WERI-Rb-1 (cell line): ENCODE measurements around the gene APOBEC3H.

Source experiments
- DNase-seq: peaks from one replicate; pipeline ENCODE4 v3.0.0-alpha.2; 2020
- H3K27ac ChIP-seq: fragments of 250-450 bp; sonication (Bioruptor Pico); 2 replicates; pipeline ENCODE4 v1.5.1; 2020; ENCODE audit warnings: mild to moderate bottlenecking, moderate library complexity
- H3K27me3 ChIP-seq: fragments of 250-450 bp; sonication (Bioruptor Pico); 2 replicates; pipeline ENCODE4 v1.5.1; 2021; ENCODE audit warnings: mild to moderate bottlenecking, low read depth, moderate library complexity; ENCODE audit not compliant: insufficient read depth, severe bottlenecking
- H3K36me3 ChIP-seq: fragments of 250-450 bp; sonication (Bioruptor Pico); 2 replicates; pipeline ENCODE4 v1.5.1; 2020; ENCODE audit warnings: mild to moderate bottlenecking, moderate library complexity
- H3K4me3 ChIP-seq: 2 replicates; pipeline ENCODE4 v1.5.1; 2011; ENCODE audit warnings: low read depth, mild to moderate bottlenecking, control low read depth, low read length
- H3K9me3 ChIP-seq: fragments of 250-450 bp; sonication (Bioruptor Pico); 2 replicates; pipeline ENCODE4 v1.5.1; 2021; ENCODE audit warnings: mild to moderate bottlenecking, moderate library complexity; ENCODE audit not compliant: severe bottlenecking
- TF ChIP-seq, protein P1 (sequence below): IDR thresholded peaks from 2 replicates; pipeline ENCODE4 v1.5.1; 2011; ENCODE audit warnings: low read depth, mild to moderate bottlenecking, control low read depth, inconsistent platforms, low read length

APOBEC3H gene

GRCh38 chr22:39132281-39132680 is 35.2 kb downstream of the APOBEC3H start:
- TF ChIP-seq, protein P1, sequence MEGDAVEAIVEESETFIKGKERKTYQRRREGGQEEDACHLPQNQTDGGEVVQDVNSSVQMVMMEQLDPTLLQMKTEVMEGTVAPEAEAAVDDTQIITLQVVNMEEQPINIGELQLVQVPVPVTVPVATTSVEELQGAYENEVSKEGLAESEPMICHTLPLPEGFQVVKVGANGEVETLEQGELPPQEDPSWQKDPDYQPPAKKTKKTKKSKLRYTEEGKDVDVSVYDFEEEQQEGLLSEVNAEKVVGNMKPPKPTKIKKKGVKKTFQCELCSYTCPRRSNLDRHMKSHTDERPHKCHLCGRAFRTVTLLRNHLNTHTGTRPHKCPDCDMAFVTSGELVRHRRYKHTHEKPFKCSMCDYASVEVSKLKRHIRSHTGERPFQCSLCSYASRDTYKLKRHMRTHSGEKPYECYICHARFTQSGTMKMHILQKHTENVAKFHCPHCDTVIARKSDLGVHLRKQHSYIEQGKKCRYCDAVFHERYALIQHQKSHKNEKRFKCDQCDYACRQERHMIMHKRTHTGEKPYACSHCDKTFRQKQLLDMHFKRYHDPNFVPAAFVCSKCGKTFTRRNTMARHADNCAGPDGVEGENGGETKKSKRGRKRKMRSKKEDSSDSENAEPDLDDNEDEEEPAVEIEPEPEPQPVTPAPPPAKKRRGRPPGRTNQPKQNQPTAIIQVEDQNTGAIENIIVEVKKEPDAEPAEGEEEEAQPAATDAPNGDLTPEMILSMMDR, result no peak
- H3K36me3 ChIP-seq, result no peaks in the 10 kb centered on the region
- H3K9me3 ChIP-seq, result no peaks in the 10 kb centered on the region
- no peaks in the 10 kb centered on the region for H3K27me3 ChIP-seq
- no peak overlapping the region for H3K4me3 ChIP-seq
- no peak overlapping the region for H3K27ac ChIP-seq
- no peak for DNase-seq

- Histone ChIP-seq H3K27ac (no peak overlapping the region), H3K9me3 (no peaks in the 10 kb centered on the region), H3K27me3 (no peaks in the 10 kb centered on the region), H3K36me3 (no peaks in the 10 kb centered on the region), H3K4me3 (no peak overlapping the region)
- no peak for DNase-seq
- TF ChIP-seq, protein P1, result no peak
These were observed 36.0 kb downstream of the APOBEC3H start for GRCh38 chr22:39132871-39133524.

DNA sequence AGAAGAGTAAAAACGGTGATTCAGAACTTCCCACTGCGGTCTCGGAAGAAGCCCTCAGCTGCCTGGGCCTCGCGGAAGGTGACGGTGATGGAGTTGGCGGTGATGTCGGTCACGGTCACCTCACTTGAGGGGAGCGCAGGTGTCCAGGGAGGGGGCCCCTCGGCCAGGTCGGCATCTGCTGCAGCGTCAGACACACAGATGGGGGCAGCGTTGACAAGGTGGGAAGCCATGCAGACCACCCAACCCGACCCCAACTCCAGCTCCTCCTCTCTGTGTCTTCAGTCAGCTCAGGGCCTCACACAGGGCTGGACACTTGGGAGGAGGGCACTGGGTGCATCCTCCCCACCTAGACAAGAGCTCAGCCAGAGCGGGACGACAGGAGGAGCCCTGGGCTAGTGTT is 36.8 kb downstream of the APOBEC3H start:
- H3K27ac ChIP-seq, result no peak overlapping the region
- H3K9me3 ChIP-seq, result no peaks in the 10 kb centered on the region
- TF ChIP-seq, protein P1, result no peak
- no peak for DNase-seq
- H3K36me3 ChIP-seq, result no peaks in the 10 kb centered on the region
- H3K27me3 ChIP-seq, result no peaks in the 10 kb centered on the region
- H3K4me3 ChIP-seq, result no peak overlapping the region

DNA sequence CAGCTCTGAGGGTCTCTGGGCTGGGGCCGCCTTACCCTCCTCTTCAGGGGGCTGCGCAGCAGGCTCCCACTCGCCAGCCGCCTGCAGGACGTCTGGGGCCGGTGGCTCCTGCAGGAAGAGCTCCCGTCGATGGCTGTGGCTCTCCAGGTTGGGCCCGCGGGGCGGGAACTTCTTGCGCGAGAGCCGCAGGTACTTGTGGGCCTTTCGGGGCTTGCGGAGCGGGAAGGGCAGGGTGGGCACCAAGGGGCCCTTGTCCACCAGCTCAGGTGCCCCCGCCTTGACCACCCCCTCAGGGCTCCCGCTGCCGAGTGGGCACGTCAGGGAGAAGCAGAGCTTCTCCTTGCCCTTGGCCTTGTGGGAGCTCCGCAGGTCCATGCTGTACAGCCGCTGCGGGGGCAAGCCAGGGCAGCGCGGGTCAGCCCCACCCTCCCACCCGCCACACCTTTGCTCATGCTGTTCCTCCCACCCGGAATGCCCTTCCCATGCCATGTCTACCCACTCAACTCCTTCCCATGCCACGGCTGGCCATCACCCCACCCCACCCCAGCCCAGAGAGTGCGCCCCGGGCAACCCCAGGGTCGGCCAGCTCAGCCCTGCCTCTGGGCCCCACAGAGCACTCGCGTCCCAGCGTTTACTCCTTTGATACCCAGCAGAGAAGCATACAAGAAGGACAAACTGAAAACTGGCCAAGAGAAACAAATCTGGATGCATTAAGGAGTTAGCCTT is 37.5 kb downstream of the APOBEC3H start:
- H3K36me3 ChIP-seq, result no peaks in the 10 kb centered on the region
- H3K4me3 ChIP-seq, result no peak overlapping the region
- H3K9me3 ChIP-seq, result no peaks in the 10 kb centered on the region
- TF ChIP-seq, protein P1, result no peak
- H3K27ac ChIP-seq, result no peak overlapping the region
- no peaks in the 10 kb centered on the region for H3K27me3 ChIP-seq
- no peak for DNase-seq

GRCh38 chr22:39135092-39135896 is 38.2 kb downstream of the APOBEC3H start:
- no peak overlapping the region for H3K27ac ChIP-seq
- DNase-seq, result peak; percentile 63

More at GRCh38 chr22:39135092-39135896, 38.2 kb downstream of the APOBEC3H start:
- Histone ChIP-seq H3K4me3 (no peak overlapping the region), H3K9me3 (no peaks in the 10 kb centered on the region), H3K27me3 (no peaks in the 10 kb centered on the region), H3K36me3 (no peaks in the 10 kb centered on the region)
- TF ChIP-seq, protein P1, result peak; percentile 80
